Ishikawa (cell line): Measurements from ENCODE around the gene CFAP61.

Source experiments
- CEBPB ChIP-seq: IDR thresholded peaks from 2 replicates; pipeline ENCODE4 v1.6.1; 2012
- CREB1 ChIP-seq: IDR thresholded peaks from 2 replicates; pipeline ENCODE4 v1.6.1; 2012; ENCODE audit warnings: low read depth
- EGR1 ChIP-seq: IDR thresholded peaks from 2 replicates; pipeline ENCODE4 v1.6.1; 2012
- EP300 ChIP-seq: IDR thresholded peaks from 2 replicates; pipeline ENCODE4 v1.6.1; 2012; ENCODE audit warnings: borderline replicate concordance
- FOXM1 ChIP-seq: IDR thresholded peaks from 2 replicates; pipeline ENCODE4 v1.6.1; 2012; ENCODE audit warnings: low read depth, borderline replicate concordance
- NFIC ChIP-seq: IDR thresholded peaks from 2 replicates; pipeline ENCODE4 v1.6.1; 2012
- RAD21 ChIP-seq: IDR thresholded peaks from 2 replicates; pipeline ENCODE4 v1.6.1; 2012; ENCODE audit warnings: low read depth
- TAF1 ChIP-seq: IDR thresholded peaks from 2 replicates; pipeline ENCODE4 v1.6.1; 2012; ENCODE audit warnings: low read depth, mild to moderate bottlenecking
- TCF12 ChIP-seq: IDR thresholded peaks from 2 replicates; pipeline ENCODE4 v1.6.1; 2012; ENCODE audit warnings: low read depth
- TEAD4 ChIP-seq: IDR thresholded peaks from 2 replicates; pipeline ENCODE4 v1.6.1; 2012
- YY1 ChIP-seq: IDR thresholded peaks from 2 replicates; pipeline ENCODE4 v1.6.1; 2012; ENCODE audit warnings: low read depth
- ZBTB7A ChIP-seq: IDR thresholded peaks from 2 replicates; pipeline ENCODE4 v1.6.1; 2012; ENCODE audit warnings: low read depth
- TF ChIP-seq, protein P1 (sequence below): IDR thresholded peaks from 2 replicates; pipeline ENCODE4 v1.6.1; 2012
- TF ChIP-seq, protein P2 (sequence below): IDR thresholded peaks from 2 replicates; pipeline ENCODE4 v1.6.1; 2012
- TF ChIP-seq, protein P3 (sequence below): IDR thresholded peaks from 2 replicates; pipeline ENCODE4 v1.6.1; 2012; ENCODE audit warnings: low read depth, mild to moderate bottlenecking

CFAP61 gene

DNA sequence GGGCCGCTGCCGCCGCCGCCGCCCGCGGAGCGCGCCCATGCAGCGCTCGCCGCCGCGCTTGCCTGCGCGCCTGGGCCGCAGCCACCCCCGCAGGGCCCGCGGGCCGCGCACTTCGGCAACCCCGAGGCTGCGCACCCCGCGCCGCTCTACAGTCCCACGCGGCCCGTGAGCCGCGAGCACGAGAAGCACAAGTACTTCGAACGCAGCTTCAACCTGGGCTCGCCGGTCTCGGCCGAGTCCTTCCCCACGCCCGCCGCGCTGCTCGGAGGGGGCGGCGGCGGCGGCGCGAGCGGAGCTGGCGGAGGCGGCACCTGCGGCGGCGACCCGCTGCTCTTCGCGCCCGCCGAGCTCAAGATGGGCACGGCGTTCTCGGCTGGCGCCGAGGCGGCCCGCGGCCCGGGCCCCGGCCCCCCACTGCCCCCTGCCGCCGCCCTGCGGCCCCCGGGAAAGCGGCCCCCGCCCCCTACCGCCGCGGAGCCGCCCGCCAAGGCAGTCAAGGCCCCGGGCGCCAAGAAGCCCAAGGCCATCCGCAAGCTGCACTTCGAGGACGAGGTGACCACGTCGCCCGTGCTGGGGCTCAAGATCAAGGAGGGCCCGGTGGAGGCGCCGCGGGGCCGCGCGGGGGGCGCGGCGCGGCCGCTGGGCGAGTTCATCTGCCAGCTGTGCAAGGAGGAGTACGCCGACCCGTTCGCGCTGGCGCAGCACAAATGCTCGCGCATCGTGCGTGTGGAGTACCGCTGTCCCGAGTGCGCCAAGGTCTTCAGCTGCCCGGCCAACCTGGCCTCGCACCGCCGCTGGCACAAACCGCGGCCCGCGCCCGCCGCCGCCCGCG lies 316.3 kb downstream of the CFAP61 start:
- TF ChIP-seq EGR1 = no peak
- TF ChIP-seq, protein P1, sequence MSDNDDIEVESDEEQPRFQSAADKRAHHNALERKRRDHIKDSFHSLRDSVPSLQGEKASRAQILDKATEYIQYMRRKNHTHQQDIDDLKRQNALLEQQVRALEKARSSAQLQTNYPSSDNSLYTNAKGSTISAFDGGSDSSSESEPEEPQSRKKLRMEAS = peak; percentile 61; the same call in 1 of the 2 replicates
- no peak for TF ChIP-seq YY1
- TF ChIP-seq, protein P2, sequence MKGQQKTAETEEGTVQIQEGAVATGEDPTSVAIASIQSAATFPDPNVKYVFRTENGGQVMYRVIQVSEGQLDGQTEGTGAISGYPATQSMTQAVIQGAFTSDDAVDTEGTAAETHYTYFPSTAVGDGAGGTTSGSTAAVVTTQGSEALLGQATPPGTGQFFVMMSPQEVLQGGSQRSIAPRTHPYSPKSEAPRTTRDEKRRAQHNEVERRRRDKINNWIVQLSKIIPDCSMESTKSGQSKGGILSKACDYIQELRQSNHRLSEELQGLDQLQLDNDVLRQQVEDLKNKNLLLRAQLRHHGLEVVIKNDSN = no peak
- TF ChIP-seq TAF1 = no peak

DNA sequence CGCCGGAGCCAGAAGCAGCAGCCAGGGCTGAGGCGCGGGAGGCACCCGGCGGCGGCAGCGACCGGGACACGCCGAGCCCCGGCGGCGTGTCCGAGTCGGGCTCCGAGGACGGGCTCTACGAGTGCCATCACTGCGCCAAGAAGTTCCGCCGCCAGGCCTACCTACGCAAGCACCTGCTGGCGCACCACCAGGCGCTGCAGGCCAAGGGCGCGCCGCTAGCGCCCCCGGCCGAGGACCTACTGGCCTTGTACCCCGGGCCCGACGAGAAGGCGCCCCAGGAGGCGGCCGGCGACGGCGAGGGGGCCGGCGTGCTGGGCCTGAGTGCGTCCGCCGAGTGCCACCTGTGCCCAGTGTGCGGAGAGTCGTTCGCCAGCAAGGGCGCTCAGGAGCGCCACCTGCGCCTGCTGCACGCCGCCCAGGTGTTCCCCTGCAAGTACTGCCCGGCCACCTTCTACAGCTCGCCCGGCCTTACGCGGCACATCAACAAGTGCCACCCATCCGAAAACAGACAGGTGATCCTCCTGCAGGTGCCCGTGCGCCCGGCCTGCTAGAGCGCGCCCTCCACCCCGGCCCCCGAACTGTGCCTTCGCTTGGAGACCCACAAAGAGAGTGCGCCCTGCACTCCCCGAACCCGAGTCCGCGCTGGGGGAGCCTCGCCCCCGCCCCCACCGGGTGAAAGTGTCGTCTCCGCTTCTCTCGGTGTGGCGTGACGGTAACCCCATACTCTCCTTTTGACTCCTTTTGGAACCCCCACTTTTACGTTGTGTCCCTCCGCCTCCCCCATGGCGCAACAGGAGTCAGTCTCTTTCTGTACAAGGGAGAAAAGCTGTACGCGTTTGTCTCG lies 317.1 kb downstream of the CFAP61 start:
- no peak for TF ChIP-seq ZBTB7A
- no peak for TF ChIP-seq RAD21
- no peak for TF ChIP-seq NFIC
- TF ChIP-seq TEAD4 = no peak
- peak; percentile 19; the same call in 1 of the 2 replicates for TF ChIP-seq TCF12
- TF ChIP-seq, protein P3, sequence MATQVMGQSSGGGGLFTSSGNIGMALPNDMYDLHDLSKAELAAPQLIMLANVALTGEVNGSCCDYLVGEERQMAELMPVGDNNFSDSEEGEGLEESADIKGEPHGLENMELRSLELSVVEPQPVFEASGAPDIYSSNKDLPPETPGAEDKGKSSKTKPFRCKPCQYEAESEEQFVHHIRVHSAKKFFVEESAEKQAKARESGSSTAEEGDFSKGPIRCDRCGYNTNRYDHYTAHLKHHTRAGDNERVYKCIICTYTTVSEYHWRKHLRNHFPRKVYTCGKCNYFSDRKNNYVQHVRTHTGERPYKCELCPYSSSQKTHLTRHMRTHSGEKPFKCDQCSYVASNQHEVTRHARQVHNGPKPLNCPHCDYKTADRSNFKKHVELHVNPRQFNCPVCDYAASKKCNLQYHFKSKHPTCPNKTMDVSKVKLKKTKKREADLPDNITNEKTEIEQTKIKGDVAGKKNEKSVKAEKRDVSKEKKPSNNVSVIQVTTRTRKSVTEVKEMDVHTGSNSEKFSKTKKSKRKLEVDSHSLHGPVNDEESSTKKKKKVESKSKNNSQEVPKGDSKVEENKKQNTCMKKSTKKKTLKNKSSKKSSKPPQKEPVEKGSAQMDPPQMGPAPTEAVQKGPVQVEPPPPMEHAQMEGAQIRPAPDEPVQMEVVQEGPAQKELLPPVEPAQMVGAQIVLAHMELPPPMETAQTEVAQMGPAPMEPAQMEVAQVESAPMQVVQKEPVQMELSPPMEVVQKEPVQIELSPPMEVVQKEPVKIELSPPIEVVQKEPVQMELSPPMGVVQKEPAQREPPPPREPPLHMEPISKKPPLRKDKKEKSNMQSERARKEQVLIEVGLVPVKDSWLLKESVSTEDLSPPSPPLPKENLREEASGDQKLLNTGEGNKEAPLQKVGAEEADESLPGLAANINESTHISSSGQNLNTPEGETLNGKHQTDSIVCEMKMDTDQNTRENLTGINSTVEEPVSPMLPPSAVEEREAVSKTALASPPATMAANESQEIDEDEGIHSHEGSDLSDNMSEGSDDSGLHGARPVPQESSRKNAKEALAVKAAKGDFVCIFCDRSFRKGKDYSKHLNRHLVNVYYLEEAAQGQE = no peak
- no peak for TF ChIP-seq YY1
- TF ChIP-seq, protein P1 = peak; percentile 58; the same call in 1 of the 2 replicates

DNA sequence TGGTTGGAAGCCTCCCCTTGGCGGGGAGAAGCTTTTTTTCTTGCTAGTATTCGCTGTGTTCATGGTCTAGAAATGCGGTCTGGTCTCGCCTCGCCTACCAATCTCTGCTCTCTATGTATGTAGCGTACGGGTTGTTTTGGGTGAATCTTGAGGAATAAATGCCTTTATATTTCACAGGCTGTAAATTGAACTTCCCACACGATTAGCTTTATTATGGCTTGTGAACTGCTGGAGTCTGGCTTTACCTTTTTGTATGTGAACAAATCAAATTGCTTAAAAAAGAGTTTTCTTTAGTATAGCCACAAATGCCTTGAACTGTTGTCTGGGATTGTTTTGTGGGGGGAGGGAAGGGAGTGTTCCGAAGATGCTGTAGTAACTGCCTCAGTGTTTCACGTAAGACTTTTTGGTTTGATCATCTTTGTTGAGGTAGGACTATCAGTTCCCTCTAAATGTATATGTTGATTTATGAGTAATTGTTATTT lies 317.8 kb downstream of the CFAP61 start:
- TF ChIP-seq NFIC (no peak), TEAD4 (no peak), EGR1 (no peak), EP300 (no peak), FOXM1 (no peak), TAF1 (no peak)
- TF ChIP-seq, protein P2 = no peak
- TF ChIP-seq, protein P1 = no peak
- TF ChIP-seq, protein P3 = no peak

DNA sequence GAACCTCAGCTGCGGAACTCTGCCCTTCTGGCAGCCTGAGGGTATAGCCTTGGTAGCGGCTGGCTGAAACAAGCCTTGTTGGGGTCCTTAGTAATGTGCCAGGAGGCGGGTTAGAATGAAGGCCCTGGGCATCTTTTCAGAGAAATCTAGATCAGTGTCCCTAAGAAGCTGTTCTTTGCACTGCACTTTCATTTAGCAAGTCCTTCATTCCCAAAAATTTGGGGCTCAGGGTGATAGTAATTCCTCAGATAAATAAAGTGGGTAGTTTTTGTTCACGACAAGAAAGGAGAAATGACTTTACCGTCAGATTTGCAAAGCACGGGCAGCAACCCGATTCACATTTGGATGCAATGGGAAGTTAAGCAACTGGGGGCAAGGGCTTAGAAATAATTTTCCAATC lies 318.8 kb downstream of the CFAP61 start:
- TF ChIP-seq, protein P3 = no peak
- no peak for TF ChIP-seq ZBTB7A
- TF ChIP-seq EP300 = no peak
- TF ChIP-seq YY1 = no peak
- TF ChIP-seq NFIC = no peak
- no peak for TF ChIP-seq TCF12
- no peak for TF ChIP-seq RAD21
- TF ChIP-seq CREB1 = no peak
- TF ChIP-seq TEAD4 = no peak
- TF ChIP-seq, protein P1 = no peak
- TF ChIP-seq CEBPB = no peak
- TF ChIP-seq, protein P2 = no peak
- no peak for TF ChIP-seq EGR1
- TF ChIP-seq FOXM1 = no peak
- TF ChIP-seq TAF1 = no peak
